Adrenal gland (tissue), 12 donors: ENCODE results near the gene SETD9. TPM values are rescaled to one million over a fixed set of nuclear protein-coding genes. Genes with fewer than 3 reads are reported as not detected.
A peak's percentile ranks its signal among the peaks of the same experiment; 100 is the strongest.

ENCODE experiments used
- DNase-seq, 7 donors: peaks; one replicate each; pipeline ENCODE4 v3.0.0-alpha.2; 2019 to 2020
- H3K27ac ChIP-seq, 5 donors: fragments of 200-600 bp; sonication (generic) in 4 of 5; 1 replicate in 3 of 5; 2 replicates in 2 of 5; pipeline versions ENCODE4 v1.5.1 to v1.8.0; 2016 to 2020; ENCODE audit warnings: mild to moderate bottlenecking in 1 of 5
- H3K27me3 ChIP-seq: fragments of 200-600 bp; 2 replicates; pipeline ENCODE4 v1.8.0; 2021
- H3K36me3 ChIP-seq, 2 donors: fragments of 200-600 bp; replicated peaks in 1 of 2; 1 replicate in 1 of 2; 2 replicates in 1 of 2; pipeline versions ENCODE4 v1.5.1 to v1.8.0; 2018 to 2022
- H3K4me1 ChIP-seq, 2 donors: fragments of 200-600 bp; replicated peaks in 1 of 2; 1 replicate in 1 of 2; 2 replicates in 1 of 2; pipeline versions ENCODE4 v1.5.1 to v1.8.0; 2018 to 2021
- H3K4me3 ChIP-seq, 4 donors: fragments of 200-600 bp; sonication (generic) in 3 of 4; one replicate each; pipeline ENCODE4 v1.5.1; 2016 to 2018
- H3K9me3 ChIP-seq, 3 donors: fragments of 200-600 bp; sonication (generic) in 1 of 3; replicated peaks in 1 of 3; 1 replicate in 2 of 3; 2 replicates in 1 of 3; pipeline versions ENCODE4 v1.5.1 to v1.8.0; 2016 to 2021
- CTCF ChIP-seq, 6 experiments: fragments of 450-650 bp in 4 of 6; fragments of 200-600 bp in 2 of 6; sonication (generic) in 1 of 6; IDR thresholded peaks; 1 replicate in 5 of 6; 2 replicates in 1 of 6; pipeline versions ENCODE4 v1.5.1 to v1.8.0; 2016 to 2021; ENCODE audit warnings: antibody characterized with exemption in 6 of 6, mild to moderate bottlenecking in 2 of 6, moderate library complexity in 1 of 6
- POLR2A ChIP-seq, 2 donors: fragments of 450-650 bp; IDR thresholded peaks; one replicate each; pipeline ENCODE4 v1.6.1; 2017; ENCODE audit warnings: antibody characterized with exemption in 2 of 2, mild to moderate bottlenecking in 2 of 2, moderate library complexity in 1 of 2
- WGBS, 4 donors: extraction: QIAGEN DNeasy Blood & Tissue Kit in 2 of 4; methylation state at CpG; one replicate each; pipeline versions ENCODE4 v1.1.5 to v1.1.7; 2013 to 2017; 5-methylcytosine and 5-hydroxymethylcytosine counted together
- intact Hi-C, 2 donors: fragments of 100-400 bp; cut with DNase I; formaldehyde crosslinking; loops; one replicate each; pipeline versions ENCODE4 v1.14.1 to v1.15.0; 2022 to 2023
- polyA plus RNA-seq, 3 donors: library from polyadenylated mRNA; stranded (reverse); fragments of 200-250 nt in 2 of 3; fragments of 350-450 nt in 1 of 3; fragmentation: Illumina TruSeq in 1 of 3; extraction: RNeasy Lipid Tissue Mini Kit (QIAGEN cat#74804) in 1 of 3; gene quantifications; one replicate each; pipeline ENCODE4 v1.2.3, GENCODE V29; 2013 to 2014
- total RNA-seq, 9 donors: library from RNA; depleted of rRNA in 4 of 9; stranded (reverse); fragments of >200 nt in 4 of 9; fragments of 120-200 nt in 1 of 9; fragmentation: NEBNext Ultra II Directional in 1 of 9; extraction: Animal tissue kit (Norgen Biotek cat#: 25700) in 1 of 9; gene quantifications; one replicate each; pipeline versions ENCODE4 v1.1.0 to v1.2.4, GENCODE V29; 2013 to 2023
- donor health status: healthy with polysubstance abuse.
- donor health status: Bipolar disorder and iron deficiency.
- donor health status: DM: yes; HTN: yes; CAD: no.
- donor health status: DM: no; HTN: no; CAD: no.
- donor health status: DM: no; HTN: no; CAD: no.
- donor health status: DM: yes; HTN: yes; CAD: no.

The SETD9 gene
- total and polyA plus RNA-seq, 12 donors = 3.5 to 21.0 (median 10.1) TPM; not detected in 1

GRCh38 chr5:56947052-56947451, 37.7 kb downstream of the SETD9 start:
- Histone ChIP-seq H3K27me3 (no peaks in the 10 kb centered on the region), H3K9me3 (no peaks in the 10 kb centered on the region), H3K4me1 (peaks cover 5 to 13% of the 10 kb centered on the region in 2 donors), H3K27ac (no peak overlapping the region), H3K36me3 (peaks cover 0 to 25% of the 10 kb centered on the region in 2 donors), H3K4me3 (no peak overlapping the region)
- intact Hi-C loops = no loop called here
- DNase-seq = no peak
- TF ChIP-seq POLR2A (IDR thresholded peaks at IDR 0.05) (no peak), CTCF (IDR thresholded peaks at IDR 0.05) (no peak)

- Histone ChIP-seq H3K27me3 (no peaks in the 10 kb centered on the region), H3K27ac (peak overlapping the region in 4 of 5 donors; percentile 79 to 96 (median 83)), H3K4me3 (peak overlapping the region in 2 of 4 donors; percentile 58 to 98), H3K4me1 (peaks cover 5 to 13% of the 10 kb centered on the region in 2 donors), H3K36me3 (peaks cover 0 to 6% of the 10 kb centered on the region in 2 donors), H3K9me3 (no peaks in the 10 kb centered on the region)
- TF ChIP-seq CTCF (IDR thresholded peaks at IDR 0.05) = no peak
- peak in 1 of 2 donors; percentile 32 for TF ChIP-seq POLR2A (IDR thresholded peaks at IDR 0.05)
- intact Hi-C loops = loop anchor here in 1 of 2 donors (10.0 kb wide), 1 partner anchor 274 kb away; no protein-coding TSS in a partner anchor
- DNase-seq = peak; percentile 53 to 76 (median 60)
- WGBS, 4 donors = 0 to 2% (median 1%) methylated on average over 16 to 33 of the region's 33 CpGs
These were observed 41.3 kb downstream of the SETD9 start for GRCh38 chr5:56950626-56951125.

- WGBS, 4 donors = 0% methylated on average over 3 to 85 of the region's 85 CpGs
- no peaks in the 10 kb centered on the region for H3K36me3 ChIP-seq
- H3K4me1 ChIP-seq = peaks cover 5 to 13% of the 10 kb centered on the region in 2 donors
- no peak for TF ChIP-seq POLR2A (IDR thresholded peaks at IDR 0.05)
- no peak for TF ChIP-seq CTCF (IDR thresholded peaks at IDR 0.05)
- H3K9me3 ChIP-seq = no peaks in the 10 kb centered on the region
- H3K27me3 ChIP-seq = no peaks in the 10 kb centered on the region
- H3K4me3 ChIP-seq = peak overlapping the region; percentile 4 to 98 (median 68)
- intact Hi-C loops = loop anchor here in 1 of 2 donors (10.0 kb wide), 1 partner anchor 273 kb away; no protein-coding TSS in a partner anchor
- peak in 5 of 7 donors; percentile 15 to 45 (median 28) for DNase-seq
- peak overlapping the region in 4 of 5 donors; percentile 79 to 96 (median 83) for H3K27ac ChIP-seq
These were observed 41.9 kb downstream of the SETD9 start for GRCh38 chr5:56951126-56951945.

GRCh38 chr5:56951946-56952691, 42.7 kb downstream of the SETD9 start, which contains the start of gene MIER3:
MIER3 (minus strand) TSS chr5:56952123; CDS start chr5:56952102, 21 bp downstream.
- intact Hi-C loops = loop anchor here in 1 of 2 donors (10.0 kb wide), 1 partner anchor 273 kb away; no protein-coding TSS in a partner anchor
- Histone ChIP-seq H3K27ac (peak within 1 kb of the TSS in 4 of 5 donors; percentile 79 to 96 (median 83)), H3K4me3 (peak within 1 kb of the TSS; percentile 4 to 98 (median 68)), H3K9me3 (no peaks in the 10 kb centered on the region), H3K36me3 (no peaks in the 10 kb centered on the region), H3K4me1 (peaks cover 5 to 13% of the 10 kb centered on the region in 2 donors), H3K27me3 (no peaks in the 10 kb centered on the region)
- DNase-seq = peak; percentile 75 to 85 (median 80)
- 0 to 1% (median 0%) methylated on average over 5 to 89 of the region's 89 CpGs for WGBS, 4 donors
- TF ChIP-seq POLR2A (IDR thresholded peaks at IDR 0.05) (peak in 1 of 2 donors; percentile 24), CTCF (IDR thresholded peaks at IDR 0.05) (no peak)
